Measurements from ENCODE around the gene MTMR1.

Gene MTMR1

GRCh38 chrX:150757371-150757770, 64.2 kb downstream of the MTMR1 start:
- H3K4me3 ChIP-seq (ENCODE audit: control insufficient read depth, low read depth, low read length), result no peak overlapping the region
- DNase-seq (ENCODE audit: low read depth), result no peak
- no peak for TF ChIP-seq CTCF (conservative IDR thresholded peaks at IDR 0.05; ENCODE audit: control insufficient read depth, insufficient read depth, low read depth, low read length)

- no peak for DNase-seq (ENCODE audit: low read depth)
- TF ChIP-seq CTCF (conservative IDR thresholded peaks at IDR 0.05; ENCODE audit: control insufficient read depth, insufficient read depth, low read depth, low read length), result no peak
- no peak overlapping the region for H3K4me3 ChIP-seq (ENCODE audit: control insufficient read depth, low read depth, low read length)
Observed at GRCh38 chrX:150759568-150760416, 66.6 kb downstream of the MTMR1 start.

GRCh38 chrX:150761176-150761818, 68.1 kb downstream of the MTMR1 start:
- DNase-seq (ENCODE audit: low read depth), result no peak
- no peak overlapping the region for H3K4me3 ChIP-seq (ENCODE audit: control insufficient read depth, low read depth, low read length)
- no peak for TF ChIP-seq CTCF (conservative IDR thresholded peaks at IDR 0.05; ENCODE audit: control insufficient read depth, insufficient read depth, low read depth, low read length)

- no peak for TF ChIP-seq CTCF (conservative IDR thresholded peaks at IDR 0.05; ENCODE audit: control insufficient read depth, insufficient read depth, low read depth, low read length)
- no peak for DNase-seq (ENCODE audit: low read depth)
- H3K4me3 ChIP-seq (ENCODE audit: control insufficient read depth, low read depth, low read length), result no peak overlapping the region
Observed at GRCh38 chrX:150761819-150762216, 68.6 kb downstream of the MTMR1 start.

GRCh38 chrX:150762258-150763165, 69.3 kb downstream of the MTMR1 start:
- H3K4me3 ChIP-seq (ENCODE audit: control insufficient read depth, low read depth, low read length), result no peak overlapping the region
- TF ChIP-seq CTCF (conservative IDR thresholded peaks at IDR 0.05; ENCODE audit: control insufficient read depth, insufficient read depth, low read depth, low read length), result no peak
- peak; percentile 17 for DNase-seq (ENCODE audit: low read depth)

- no peak for TF ChIP-seq CTCF (conservative IDR thresholded peaks at IDR 0.05; ENCODE audit: control insufficient read depth, insufficient read depth, low read depth, low read length)
- no peak for DNase-seq (ENCODE audit: low read depth)
- no peak overlapping the region for H3K4me3 ChIP-seq (ENCODE audit: control insufficient read depth, low read depth, low read length)
Observed at GRCh38 chrX:150763303-150763797, 70.2 kb downstream of the MTMR1 start.

Data from fibroblast of mammary gland (primary cell).